GM18511 (cell line): ENCODE data around the gene ARID4B.
"Not testable (repeated sequence)": the region's sequence is repeated elsewhere in the genome, so short reads cannot be mapped to it uniquely, and the experiment has no call there.

Source experiments
- ATAC-seq: cut with Tn5 transposase; IDR thresholded peaks from one replicate; pipeline ENCODE4 v1.9.1; 2021; ENCODE audit warnings: mild to moderate bottlenecking, moderate library complexity; ENCODE audit not compliant: unreplicated experiment

The ARID4B gene

GRCh38 chr1:235327559-235328270 lies at the start of gene ARID4B:
ARID4B (minus strand) TSS chr1:235328179; CDS start chr1:235326919, 1,260 bp downstream.
- ATAC-seq: peak; percentile 9

- no peak for ATAC-seq
These were observed 48.1 kb upstream of the ARID4B start for GRCh38 chr1:235375919-235376605.

GRCh38 chr1:235369802-235370201 lies 41.8 kb upstream of the ARID4B start:
- ATAC-seq: no peak

DNA sequence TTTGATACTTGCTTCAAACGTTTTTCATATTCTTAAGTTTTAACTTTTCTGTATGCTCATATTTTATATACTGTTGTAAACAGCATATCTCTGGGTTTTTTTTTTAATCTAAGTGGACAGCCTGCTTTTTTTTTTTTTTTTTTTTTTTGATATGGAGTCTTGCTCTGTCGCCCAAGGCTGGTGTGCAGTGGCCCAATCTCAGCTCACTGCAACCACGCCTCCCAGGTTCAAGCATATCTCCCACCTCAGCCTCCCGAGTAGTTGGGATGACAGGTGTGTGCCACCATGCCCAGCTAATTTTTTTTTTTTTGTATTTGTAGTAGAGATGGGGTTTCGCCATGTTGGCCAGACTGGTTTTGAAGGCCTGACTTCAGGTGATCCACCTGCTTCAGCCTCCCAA lies 40.4 kb upstream of the ARID4B start:
- ATAC-seq: no peak

GRCh38 chr1:235367000-235367908 lies 39.3 kb upstream of the ARID4B start, which contains the start of gene TBCE:
TBCE (plus strand) TSS chr1:235367427; CDS start chr1:235380050, 12,623 bp downstream.
- peak; percentile 100 for ATAC-seq

DNA sequence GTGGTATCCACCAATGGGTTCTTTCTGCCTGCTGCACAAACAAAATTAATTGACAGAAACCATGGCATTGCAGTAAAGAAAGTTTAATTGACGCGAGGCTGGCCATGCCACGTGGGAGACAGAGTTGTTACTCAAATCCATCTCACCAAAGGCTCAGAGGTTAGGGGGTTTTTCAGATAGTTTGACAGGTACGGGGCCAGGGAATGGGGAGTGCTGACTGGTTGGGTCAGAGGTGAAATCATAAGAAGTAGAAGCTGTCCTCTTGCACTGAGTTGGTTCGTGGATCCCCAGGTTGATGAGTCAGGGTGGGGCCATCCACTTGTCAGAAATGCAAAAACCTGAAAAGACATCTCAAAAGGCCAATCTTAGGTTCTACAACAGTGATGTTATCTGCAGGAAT lies 38.3 kb upstream of the ARID4B start:
- ATAC-seq: no peak

GRCh38 chr1:235364189-235364588 lies 36.2 kb upstream of the ARID4B start:
- not testable (repeated sequence) for ATAC-seq

GRCh38 chr1:235358899-235359298 lies 30.9 kb upstream of the ARID4B start:
- ATAC-seq: no peak

DNA sequence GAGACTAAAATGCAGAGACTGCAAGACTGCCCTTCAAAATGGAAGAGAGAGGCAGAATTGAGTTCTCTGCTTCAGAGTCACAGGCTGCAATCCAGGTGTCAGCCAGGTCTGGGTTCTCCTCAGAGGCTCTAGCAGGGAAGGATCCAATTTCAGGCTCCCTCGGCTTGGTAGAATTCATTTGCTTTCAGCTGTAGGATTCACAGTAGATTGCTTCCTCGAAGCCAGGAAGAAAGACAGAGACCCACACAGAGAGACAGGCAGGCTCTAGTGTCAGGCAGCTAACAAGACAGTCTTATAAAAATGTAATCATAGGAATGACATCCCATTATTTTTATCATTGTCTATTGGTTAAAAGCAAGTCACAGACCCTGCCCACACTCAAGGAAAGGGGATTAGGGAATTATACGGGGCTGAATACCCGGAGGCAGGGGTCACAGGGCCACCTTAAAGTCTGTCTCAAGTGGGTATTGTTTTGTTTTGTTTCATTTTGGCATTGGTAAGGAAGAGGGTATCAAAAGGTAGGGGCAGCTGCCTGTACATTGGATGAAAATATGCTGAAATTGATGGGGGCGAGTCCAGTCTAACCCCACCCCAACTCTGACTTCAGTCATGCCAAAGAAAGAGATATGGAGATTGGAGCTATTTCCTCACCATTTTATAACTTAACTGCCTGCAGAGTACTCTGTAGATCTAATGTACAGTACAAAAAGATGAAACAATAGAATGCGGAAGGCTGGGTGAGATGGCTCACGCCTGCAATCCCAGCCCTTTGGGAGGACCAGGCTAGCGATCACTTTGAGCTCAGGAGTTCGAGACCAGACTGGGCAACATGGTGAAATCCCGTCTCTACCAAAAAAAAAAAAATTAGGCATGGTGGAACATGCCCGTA lies 29.8 kb upstream of the ARID4B start:
- ATAC-seq: no peak

DNA sequence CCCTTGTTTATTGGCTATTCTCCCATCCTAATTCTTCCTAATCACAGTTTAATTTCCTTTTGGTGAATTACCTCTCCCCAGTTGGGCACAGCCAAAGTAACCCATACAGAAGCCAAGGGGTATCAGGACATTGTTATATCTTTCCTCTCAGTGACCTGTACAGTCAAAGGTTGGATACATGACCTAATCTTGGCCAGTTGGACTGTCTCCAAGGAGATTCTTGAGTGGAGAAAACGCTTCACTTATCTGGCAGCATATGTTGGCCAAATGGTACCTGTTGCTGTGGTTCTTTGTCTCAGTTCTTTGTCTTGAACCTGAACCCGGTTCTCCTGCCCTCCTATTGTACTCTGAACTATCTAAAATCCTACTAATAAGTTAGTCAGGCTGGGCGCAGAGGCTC lies 23.9 kb upstream of the ARID4B start:
- ATAC-seq: no peak

GRCh38 chr1:235351441-235351840 lies 23.5 kb upstream of the ARID4B start:
- ATAC-seq: no peak

DNA sequence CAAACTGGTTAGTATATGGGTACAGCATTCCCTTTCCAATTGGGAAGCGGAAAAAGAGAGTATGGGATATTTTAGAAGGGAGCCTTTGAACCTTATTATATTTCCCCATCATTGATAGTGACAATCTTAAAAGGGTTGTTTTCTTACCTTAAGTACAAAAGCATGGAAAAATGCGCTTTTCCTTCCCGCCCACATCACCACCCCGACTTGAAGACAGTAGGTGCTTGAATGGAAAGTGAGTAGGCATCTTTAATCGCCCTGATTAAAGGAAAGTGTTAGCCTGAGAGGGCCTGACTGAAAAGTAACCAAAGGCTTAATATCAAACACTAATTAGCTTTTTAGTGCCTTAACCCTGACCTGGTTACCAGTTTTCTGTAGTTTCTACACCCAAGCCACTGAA lies 15.7 kb upstream of the ARID4B start:
- ATAC-seq: no peak

GRCh38 chr1:235342471-235342870 lies 14.5 kb upstream of the ARID4B start:
- no peak for ATAC-seq

GRCh38 chr1:235342039-235342438 lies 14.1 kb upstream of the ARID4B start:
- no peak for ATAC-seq

DNA sequence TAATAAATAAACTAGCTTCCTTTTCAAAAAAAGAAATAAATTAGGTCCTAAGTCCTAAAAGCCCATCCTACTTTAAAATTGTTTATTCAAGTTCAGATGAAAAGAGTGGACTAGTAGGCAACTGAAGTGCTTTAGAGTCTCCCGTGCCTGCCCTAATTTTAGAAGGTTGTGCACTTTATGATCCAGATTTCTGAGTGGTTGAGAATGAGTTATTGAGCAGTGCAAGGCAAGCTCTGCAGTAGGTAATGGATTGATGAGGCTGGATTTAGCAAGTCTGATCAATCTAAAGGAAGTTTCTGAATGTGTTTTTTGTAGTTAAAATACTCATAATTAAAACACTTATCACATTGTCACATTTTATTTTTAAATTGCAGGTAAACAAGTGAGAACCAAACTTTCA lies 13.4 kb upstream of the ARID4B start:
- no peak for ATAC-seq

DNA sequence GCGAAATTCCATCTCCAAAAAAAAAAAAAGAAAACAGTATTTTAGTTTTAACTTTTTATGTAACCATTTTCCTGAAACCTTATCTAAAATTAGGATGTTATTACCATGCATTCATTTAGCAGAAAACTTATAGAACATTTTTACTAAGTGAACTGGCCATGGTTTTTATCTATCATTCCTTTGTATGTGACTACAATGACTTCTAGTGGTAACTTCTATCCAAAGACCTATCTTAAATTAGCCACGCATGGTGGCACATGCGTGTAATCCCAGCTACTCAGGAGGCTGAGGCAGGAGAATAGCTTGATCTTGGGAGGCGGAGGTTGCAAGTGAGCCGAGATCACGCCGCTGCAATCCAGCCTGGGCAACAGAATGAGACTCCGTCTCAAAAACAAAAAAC lies 11.8 kb upstream of the ARID4B start:
- no peak for ATAC-seq

DNA sequence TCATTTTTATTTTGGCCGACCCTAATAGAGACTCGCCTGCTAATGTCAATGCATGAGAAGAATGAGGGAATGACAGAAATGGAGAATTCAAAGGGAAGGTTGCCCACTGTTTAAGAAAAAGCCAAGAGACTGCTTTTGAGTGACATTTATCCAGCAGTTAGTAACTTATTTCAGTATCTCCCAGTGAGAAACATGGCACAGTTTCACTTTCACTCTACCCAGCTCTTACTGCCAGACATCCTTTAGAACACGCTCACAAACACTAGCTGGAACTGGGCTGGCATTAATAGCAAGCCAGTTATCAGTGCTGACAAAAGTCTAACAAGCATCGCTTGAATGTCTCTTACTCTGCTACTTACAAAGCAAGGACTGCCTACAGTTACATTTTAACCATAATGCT lies 8.9 kb upstream of the ARID4B start:
- no peak for ATAC-seq

DNA sequence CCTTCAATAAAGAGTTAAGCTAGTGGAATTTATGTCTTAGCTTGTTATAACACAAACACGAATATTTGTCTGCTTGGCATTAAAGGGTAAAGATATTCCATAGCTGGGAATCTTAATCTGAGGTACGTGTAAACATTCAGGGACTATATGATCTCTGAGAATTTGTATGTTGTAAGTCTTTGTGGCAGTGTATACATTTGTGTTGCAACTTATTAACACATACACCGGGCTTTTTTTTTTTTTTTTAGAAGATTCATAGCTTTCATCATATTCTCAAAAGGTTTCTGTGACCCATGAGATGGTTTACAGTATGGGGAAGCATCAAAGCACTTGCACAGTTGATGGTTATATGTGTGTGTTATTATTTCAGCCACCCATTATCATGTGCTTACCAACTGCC lies 3.4 kb upstream of the ARID4B start:
- ATAC-seq: no peak

DNA sequence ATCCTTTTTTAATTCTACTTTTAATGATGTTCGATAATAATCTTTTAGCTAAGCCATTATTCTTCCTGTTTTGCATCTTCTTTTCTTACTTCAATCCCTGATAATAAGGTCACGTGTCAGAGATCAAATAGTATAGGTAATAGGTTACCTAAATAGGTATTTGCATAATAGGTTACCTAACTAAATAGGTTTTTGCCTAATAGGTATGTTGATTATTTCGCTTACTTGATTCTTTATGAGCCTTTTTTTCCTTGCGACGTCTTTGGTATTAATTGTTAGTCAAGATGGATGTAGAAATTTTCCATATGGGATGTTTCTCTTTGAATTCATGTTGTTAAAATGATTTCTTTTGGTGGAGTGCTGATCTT lies 2.9 kb upstream of the ARID4B start:
- no peak for ATAC-seq

GRCh38 chr1:235329139-235329902 lies 1.3 kb upstream of the ARID4B start:
- peak; percentile 30 for ATAC-seq
